ENCODE data around the gene FBXW4. TPM values are rescaled to one million over a fixed set of nuclear protein-coding genes. Genes with fewer than 3 reads are reported as not detected.

The FBXW4 gene
- polyA plus RNA-seq, 1 of the 3 experiments (the other 2 are of a cell fraction): 27.6 TPM

- no peaks in the 10 kb centered on the region for H3K9me2 ChIP-seq
- DNase-seq: no peak
- no peaks in the 10 kb centered on the region for H3K4me1 ChIP-seq (ENCODE audit: control insufficient read depth in 1 of 2, insufficient read depth in 2 of 2, low read depth in 1 of 2, low read length in 1 of 2)
- H3K9me3 ChIP-seq: no peaks in the 10 kb centered on the region
- H3K79me2 ChIP-seq (ENCODE audit: insufficient read depth): no peaks in the 10 kb centered on the region
- no peaks in the 10 kb centered on the region for H3K36me3 ChIP-seq (replicated peaks in 1 of 2; ENCODE audit: control insufficient read depth in 1 of 2, insufficient read depth in 2 of 2, low read length in 1 of 2)
- no peak overlapping the region for H3K4me2 ChIP-seq
- CTCF ChIA-PET: interaction anchor here (1.3 to 1.4 kb wide), 2 partner anchors 141 to 602 kb away, joined by 3 read pairs; no protein-coding TSS in a partner anchor
- TF ChIP-seq YY1 (IDR thresholded peaks at IDR 0.05; ENCODE audit: low read depth) (no peak), PBX3 (IDR thresholded peaks at IDR 0.05) (no peak), USF2 (IDR thresholded peaks at IDR 0.05; ENCODE audit: borderline replicate concordance, low read depth, low read length) (no peak), TEAD4 (IDR thresholded peaks at IDR 0.05; ENCODE audit: borderline replicate concordance, insufficient read depth) (no peak), EP300 (IDR thresholded peaks at IDR 0.05; ENCODE audit: borderline replicate concordance in 1 of 2, low read depth in 1 of 2, low read length in 1 of 2) (no peak), FOXJ3 (CRISPR knock-in tag; IDR thresholded peaks at IDR 0.05) (no peak), MXI1 (IDR thresholded peaks at IDR 0.05; ENCODE audit: low read depth, low read length) (no peak), REST (IDR thresholded peaks at IDR 0.05; ENCODE audit: low read depth, low read length) (no peak), MAX (IDR thresholded peaks at IDR 0.05; ENCODE audit: low read depth) (no peak), CTCF (IDR thresholded peaks at IDR 0.05) (no peak), NFIC (IDR thresholded peaks at IDR 0.05; ENCODE audit: borderline replicate concordance) (no peak), NRF1 (IDR thresholded peaks at IDR 0.05; ENCODE audit: low read depth, low read length) (no peak), TAF1 (IDR thresholded peaks at IDR 0.05; ENCODE audit: borderline replicate concordance, low read depth, low read length) (no peak), GATA2 (CRISPR knock-in tag; IDR thresholded peaks at IDR 0.05) (no peak), EZH2phosphoT487 (IDR thresholded peaks at IDR 0.05; ENCODE audit: borderline replicate concordance, low read depth) (no peak), FOXM1 (IDR thresholded peaks at IDR 0.05; ENCODE audit: low read depth) (no peak), GABPA (IDR thresholded peaks at IDR 0.05; ENCODE audit: low read depth) (no peak), USF1 (IDR thresholded peaks at IDR 0.05; ENCODE audit: borderline replicate concordance, low read depth) (no peak), MEF2A (IDR thresholded peaks at IDR 0.05; ENCODE audit: borderline replicate concordance, low read depth) (no peak)
- POLR2A ChIA-PET: no interaction called here
- no peaks in the 10 kb centered on the region for H4K20me1 ChIP-seq (ENCODE audit: insufficient read depth)
- H3K9ac ChIP-seq: no peak overlapping the region
- H3K27ac ChIP-seq (ENCODE audit: low read depth in 2 of 2, low read length in 1 of 2): no peak overlapping the region
- WGBS (ENCODE audit: low lambda C conversion rate): 61% methylated on average over 3 of the region's 3 CpGs
- H3K4me3 ChIP-seq (ENCODE audit: low read depth in 2 of 2, low read length in 1 of 2): no peak overlapping the region
- no peaks in the 10 kb centered on the region; the same call in 1 of the 2 replicates for H3K27me3 ChIP-seq (ENCODE audit: insufficient read depth)
- no peak overlapping the region for H2AFZ ChIP-seq (ENCODE audit: low read depth)
- H3F3A ChIP-seq (replicated peaks; ENCODE audit: insufficient read depth): no peaks in the 10 kb centered on the region
Observed at GRCh38 chr10:101744267-101744666, 49.3 kb upstream of the FBXW4 start.
